GM15510 (cell line): ENCODE measurements around the gene SLX4IP.

Source experiments
- POLR2A ChIP-seq: IDR thresholded peaks from 3 replicates; pipeline ENCODE4 v1.6.1; 2011; ENCODE audit warnings: borderline replicate concordance; ENCODE audit not compliant: insufficient read length; ENCODE audit errors: extremely low read depth

SLX4IP gene

GRCh38 chr20:10591946-10592521 lies 156.9 kb downstream of the SLX4IP start:
- TF ChIP-seq POLR2A, result no peak

- no peak for TF ChIP-seq POLR2A
Observed at GRCh38 chr20:10594296-10594868, 159.3 kb downstream of the SLX4IP start.

GRCh38 chr20:10595266-10595665 lies 160.2 kb downstream of the SLX4IP start:
- TF ChIP-seq POLR2A, result no peak

- TF ChIP-seq POLR2A, result no peak
Observed at GRCh38 chr20:10595985-10596384, 160.9 kb downstream of the SLX4IP start.

GRCh38 chr20:10596710-10597121 lies 161.6 kb downstream of the SLX4IP start:
- no peak for TF ChIP-seq POLR2A

GRCh38 chr20:10597637-10598036 lies 162.5 kb downstream of the SLX4IP start:
- TF ChIP-seq POLR2A, result no peak

GRCh38 chr20:10602221-10602871 lies 167.2 kb downstream of the SLX4IP start:
- TF ChIP-seq POLR2A, result no peak

- no peak for TF ChIP-seq POLR2A
Observed at GRCh38 chr20:10603378-10603777, 168.3 kb downstream of the SLX4IP start.

GRCh38 chr20:10603971-10604864 lies 169.1 kb downstream of the SLX4IP start:
- no peak for TF ChIP-seq POLR2A

- TF ChIP-seq POLR2A, result no peak
Observed at GRCh38 chr20:10604865-10605440, 169.8 kb downstream of the SLX4IP start.

GRCh38 chr20:10605547-10606195 lies 170.6 kb downstream of the SLX4IP start:
- no peak for TF ChIP-seq POLR2A

- TF ChIP-seq POLR2A, result no peak
Observed at GRCh38 chr20:10609276-10609675, 174.2 kb downstream of the SLX4IP start.

- TF ChIP-seq POLR2A, result no peak
Observed at GRCh38 chr20:10609770-10610169, 174.7 kb downstream of the SLX4IP start.

- no peak for TF ChIP-seq POLR2A
Observed at GRCh38 chr20:10610251-10610650, 175.1 kb downstream of the SLX4IP start.
